Endothelial cell of umbilical vein (primary cell): ENCODE results near the gene HAGH. TPM values are rescaled to one million over a fixed set of nuclear protein-coding genes. Genes with fewer than 3 reads are reported as not detected.

Experiments used
- BruUV-seq: library from RNA; stranded (reverse); fragments of 400-500 nt; replicated peaks from 2 replicates; lab custom pipeline; 2021; lab: Mats Ljungman, UMichigan
- CTCF ChIA-PET: fragments of 300-600, 350-600 bp; sonication (Branson Sonifier 250); formaldehyde crosslinking; loops from one replicate; lab custom pipeline; 2021; ENCODE audit warnings: antibody characterized with exemption, inconsistent platforms; lab: Charles Lee
- POLR2A ChIA-PET: fragments of 300-600, 350-600 bp; sonication (Branson Sonifier 250); formaldehyde crosslinking; loops from one replicate; lab custom pipeline; 2021; ENCODE audit warnings: antibody characterized with exemption, inconsistent platforms; lab: Charles Lee
- DNase-seq: peaks from one replicate; pipeline ENCODE4 v3.0.0-alpha.2; 2011; ENCODE audit warnings: low read depth, low spot score
- FAIRE-seq: peaks from 2 replicates; lab custom pipeline; 2011; peaks lifted over from hg19 to GRCh38; lab: Jason Lieb, UNC
- H2AFZ ChIP-seq: 2 replicates; pipeline ENCODE4 v1.6.0; 2012; ENCODE audit warnings: low read depth, low read length, control low read depth, inconsistent platforms
- H3K27ac ChIP-seq: 2 replicates; pipeline ENCODE4 v1.5.1; 2011; ENCODE audit warnings: low read depth, mild to moderate bottlenecking, control low read depth, low read length, moderate library complexity; ENCODE audit not compliant: insufficient read depth
- H3K27me3 ChIP-seq, 2 experiments: 2 replicates each; pipeline versions ENCODE4 v1.6.0 to v1.6.1; 2011; ENCODE audit warnings: low read length in 2 of 2, mixed read lengths in 1 of 2; ENCODE audit not compliant: control insufficient read depth in 2 of 2, insufficient read depth in 2 of 2
- H3K36me3 ChIP-seq, 2 experiments: 2 replicates in 1 of 2; 3 replicates in 1 of 2; pipeline ENCODE4 v1.5.1; 2011; ENCODE audit warnings: low read length in 2 of 2, mild to moderate bottlenecking in 1 of 2, moderate library complexity in 1 of 2; ENCODE audit not compliant: control insufficient read depth in 2 of 2, insufficient read depth in 2 of 2; ENCODE audit errors: extremely low read depth in 1 of 2
- H3K4me1 ChIP-seq: 3 replicates; pipeline ENCODE4 v1.5.1; 2011; ENCODE audit warnings: mild to moderate bottlenecking, low read length; ENCODE audit not compliant: control insufficient read depth, insufficient read depth; ENCODE audit errors: extremely low read depth
- H3K4me2 ChIP-seq: 2 replicates; pipeline ENCODE4 v1.6.1; 2011; ENCODE audit warnings: low read length, control low read depth, mixed read lengths; ENCODE audit not compliant: insufficient read depth
- H3K4me3 ChIP-seq, 3 experiments: fragments of 200-600 bp in 1 of 3; sonication (generic), shearing (Covaris generic) in 1 of 3; replicated peaks in 1 of 3; 2 replicates each; pipeline ENCODE4 v1.5.1; 2011 to 2016; ENCODE audit warnings: control low read depth in 3 of 3, low read length in 3 of 3, mild to moderate bottlenecking in 2 of 3, inconsistent platforms in 1 of 3, low read depth in 1 of 3, moderate library complexity in 1 of 3; ENCODE audit not compliant: insufficient read depth in 1 of 3
- H3K79me2 ChIP-seq: 2 replicates; pipeline ENCODE4 v1.6.0; 2012; ENCODE audit warnings: low read length, inconsistent platforms; ENCODE audit not compliant: control insufficient read depth, insufficient read depth
- H3K9ac ChIP-seq: replicated peaks from 2 replicates; pipeline ENCODE3; 2011; ENCODE audit warnings: low read length, control low read depth; ENCODE audit not compliant: insufficient read depth; ENCODE audit errors: extremely low read depth
- H3K9me1 ChIP-seq: replicated peaks from 3 replicates; pipeline ENCODE4 v1.6.0; 2011; ENCODE audit warnings: mild to moderate bottlenecking, low read length; ENCODE audit not compliant: control insufficient read depth, insufficient read depth; ENCODE audit errors: extremely low read depth
- H3K9me3 ChIP-seq: replicated peaks from 2 replicates; pipeline ENCODE4 v1.5.1; 2012; ENCODE audit warnings: low read length, inconsistent platforms; ENCODE audit not compliant: control insufficient read depth, insufficient read depth
- H4K20me1 ChIP-seq: replicated peaks from 2 replicates; pipeline ENCODE3; 2011; ENCODE audit warnings: mild to moderate bottlenecking, low read length; ENCODE audit not compliant: control insufficient read depth, insufficient read depth; ENCODE audit errors: extremely low read depth
- CTCF ChIP-seq, 2 donors: IDR thresholded peaks; 1 replicate in 1 of 2; 2 replicates in 1 of 2; pipeline ENCODE4 v1.5.1; 2011; ENCODE audit warnings: low read length in 2 of 2, mild to moderate bottlenecking in 2 of 2, moderate library complexity in 2 of 2, control low read depth in 1 of 2, inconsistent platforms in 1 of 2, low read depth in 1 of 2; ENCODE audit not compliant: insufficient read depth in 1 of 2; ENCODE audit errors: extremely low read depth in 1 of 2
- EZH2 ChIP-seq: IDR thresholded peaks from 2 replicates; pipeline ENCODE4 v1.6.1; 2012; ENCODE audit warnings: borderline replicate concordance, low read depth, mild to moderate bottlenecking, moderate library complexity, low read length, inconsistent platforms; ENCODE audit not compliant: severe bottlenecking
- MAX ChIP-seq: IDR thresholded peaks from 2 replicates; pipeline ENCODE4 v1.6.1; 2011; ENCODE audit not compliant: insufficient read depth, insufficient read length
- MYC ChIP-seq: IDR thresholded peaks from one replicate; pipeline ENCODE4 v1.6.1; 2011; ENCODE audit warnings: mild to moderate bottlenecking, low read depth, low read length
- dilution Hi-C: fragments of 300-500 bp; cut with MboI; formaldehyde crosslinking; loops from one replicate; pipeline ENCODE4 v1.15.0; 2019; ENCODE audit warnings: low sequenced_read_pairs; ENCODE audit not compliant: extremely low pct_ligation_motif_present
- intact Hi-C: fragments of 100-400 bp; cut with micrococcal nuclease; formaldehyde crosslinking; loops from one replicate; pipeline ENCODE4 v1.10.0; 2022
- polyA plus RNA-seq, 4 experiments: library from polyadenylated mRNA; depleted of rRNA in 3 of 4; stranded (reverse) in 3 of 4; unstranded in 1 of 4; fragments of >200 nt; gene quantifications; 2 replicates each; pipeline versions ENCODE4 v1.2.1 to v1.2.3, GENCODE V29; 2011 to 2012; ENCODE audit warnings: missing spikeins in 1 of 4
- total RNA-seq: library from RNA; stranded (reverse); gene quantifications from 2 replicates; pipeline ENCODE4 v1.2.3, GENCODE V29; 2021

The HAGH gene
- total and polyA plus RNA-seq, 2 donors (not counting 3 experiments of a cell fraction or from before 2014, with no cell fraction given) = 54.3 to 84.2 TPM

GRCh38 chr16:1834096-1834495 lies 7.5 kb upstream of the HAGH start:
- TF ChIP-seq MAX = no peak
- ChIA-PET POLR2A (no interaction called here), CTCF (interaction anchor here (1.0 kb wide), 1 partner anchor 10 kb away, joined by 4 read pairs; no protein-coding TSS in a partner anchor)
- H3K9me1 ChIP-seq = no peaks in the 10 kb centered on the region
- FAIRE-seq (no peak), DNase-seq (no peak)
- no peak overlapping the region for H3K27ac ChIP-seq
- no TSS peak for BruUV-seq
- H4K20me1 ChIP-seq = no peaks in the 10 kb centered on the region
- H3K9me3 ChIP-seq = no peaks in the 10 kb centered on the region
- H2AFZ ChIP-seq = no peak overlapping the region
- no peak overlapping the region for H3K4me2 ChIP-seq
- no peak overlapping the region for H3K9ac ChIP-seq
- H3K79me2 ChIP-seq = peaks cover 3% of the 10 kb centered on the region
- dilution Hi-C loops = no loop called here
- intact Hi-C loops = no loop called here
- peaks cover 3% of the 10 kb centered on the region for H3K4me1 ChIP-seq
- H3K27me3 ChIP-seq = no peaks in the 10 kb centered on the region
- no peak overlapping the region for H3K4me3 ChIP-seq
- peaks cover 0 to 2% of the 10 kb centered on the region in 2 experiments for H3K36me3 ChIP-seq

- dilution Hi-C loops (no loop called here), intact Hi-C loops (no loop called here)
- Histone ChIP-seq H3K9ac (no peak overlapping the region), H4K20me1 (no peaks in the 10 kb centered on the region), H3K36me3 (peaks cover 0 to 2% of the 10 kb centered on the region in 2 experiments), H3K4me3 (no peak overlapping the region), H3K4me1 (peaks cover 14% of the 10 kb centered on the region), H2AFZ (no peak overlapping the region), H3K79me2 (peaks cover 13% of the 10 kb centered on the region), H3K27me3 (no peaks in the 10 kb centered on the region), H3K9me3 (no peaks in the 10 kb centered on the region), H3K4me2 (no peak overlapping the region), H3K27ac (no peak overlapping the region), H3K9me1 (no peaks in the 10 kb centered on the region)
- BruUV-seq = no TSS peak
- no peak for TF ChIP-seq MAX
- no peak for TF ChIP-seq MYC
- no peak for TF ChIP-seq CTCF (IDR thresholded peaks at IDR 0.05; ENCODE audit: extremely low read depth in 1 of 2, insufficient read depth in 1 of 2, low read depth in 1 of 2, low read length in 2 of 2)
- no peak for TF ChIP-seq EZH2
- ChIA-PET CTCF (no interaction called here), POLR2A (no interaction called here)
- DNase-seq (no peak), FAIRE-seq (no peak)
Measured at GRCh38 chr16:1832838-1833454, 6.3 kb upstream of the HAGH start.
